ENCODE results near the gene BCL11A.

BCL11A gene

GRCh38 chr2:60526623-60527022 is 26.8 kb downstream of the BCL11A start:
- no peak for DNase-seq (ENCODE audit: low spot score)

- DNase-seq (ENCODE audit: low spot score): no peak
These were observed 27.6 kb downstream of the BCL11A start for GRCh38 chr2:60525899-60526298.

- no peak for DNase-seq (ENCODE audit: low spot score)
These were observed 28.6 kb downstream of the BCL11A start for GRCh38 chr2:60524874-60525273.

- no peak for DNase-seq (ENCODE audit: low spot score)
These were observed 29.5 kb downstream of the BCL11A start for GRCh38 chr2:60523963-60524362.

- DNase-seq (ENCODE audit: low spot score): no peak
These were observed 31.0 kb downstream of the BCL11A start for GRCh38 chr2:60522462-60522861.

- no peak for DNase-seq (ENCODE audit: low spot score)
These were observed 31.8 kb downstream of the BCL11A start for GRCh38 chr2:60521626-60522025.

- no peak for DNase-seq (ENCODE audit: low spot score)
These were observed 32.4 kb downstream of the BCL11A start for GRCh38 chr2:60520917-60521539.

- DNase-seq (ENCODE audit: low spot score): no peak
These were observed 33.1 kb downstream of the BCL11A start for GRCh38 chr2:60520151-60520876.

GRCh38 chr2:60519231-60519863 is 34.1 kb downstream of the BCL11A start:
- no peak for DNase-seq (ENCODE audit: low spot score)

GRCh38 chr2:60518567-60518966 is 34.9 kb downstream of the BCL11A start:
- no peak for DNase-seq (ENCODE audit: low spot score)

- DNase-seq (ENCODE audit: low spot score): no peak
These were observed 36.0 kb downstream of the BCL11A start for GRCh38 chr2:60517446-60517845.

GRCh38 chr2:60516826-60517225 is 36.6 kb downstream of the BCL11A start:
- DNase-seq (ENCODE audit: low spot score): no peak

GRCh38 chr2:60516383-60516811 is 37.1 kb downstream of the BCL11A start:
- peak; percentile 12 for DNase-seq (ENCODE audit: low spot score)

- DNase-seq (ENCODE audit: low spot score): no peak
These were observed 37.7 kb downstream of the BCL11A start for GRCh38 chr2:60515721-60516226.

- DNase-seq (ENCODE audit: low spot score): no peak
These were observed 39.5 kb downstream of the BCL11A start for GRCh38 chr2:60513996-60514395.

- DNase-seq (ENCODE audit: low spot score): no peak
These were observed 40.3 kb downstream of the BCL11A start for GRCh38 chr2:60513191-60513590.

- DNase-seq (ENCODE audit: low spot score): no peak
These were observed 40.8 kb downstream of the BCL11A start for GRCh38 chr2:60512641-60513040.

GRCh38 chr2:60512062-60512622 is 41.3 kb downstream of the BCL11A start:
- no peak for DNase-seq (ENCODE audit: low spot score)

- DNase-seq (ENCODE audit: low spot score): no peak
These were observed 42.7 kb downstream of the BCL11A start for GRCh38 chr2:60510713-60511112.

- no peak for DNase-seq (ENCODE audit: low spot score)
These were observed 44.4 kb downstream of the BCL11A start for GRCh38 chr2:60509066-60509465.

- no peak for DNase-seq (ENCODE audit: low spot score)
These were observed 45.0 kb downstream of the BCL11A start for GRCh38 chr2:60508339-60508917.

GRCh38 chr2:60507211-60507965 is 46.1 kb downstream of the BCL11A start:
- no peak for DNase-seq (ENCODE audit: low spot score)

All from hematopoietic multipotent progenitor cell treated with erythropoietin and hydrocortisone succinate and interleukin-3 and kit ligand, for 17 days (in vitro differentiated cells).